HepG2 (cell line): ENCODE results near the gene RNF168. TPM values are rescaled to one million over a fixed set of nuclear protein-coding genes. Genes with fewer than 3 reads are reported as not detected.

Source experiments
- ATAC-seq: fragments of 200-7000 bp; cut with Tn5 transposase; 3 replicates; pipeline ENCODE4 v1.9.1; 2020; ENCODE audit warnings: mild to moderate bottlenecking, moderate library complexity
- BruUV-seq: library from RNA; stranded (reverse); fragments of 400-500 nt; replicated peaks from 2 replicates; lab custom pipeline; 2021; lab: Mats Ljungman, UMichigan
- CTCF ChIA-PET: fragments of 300-600 bp; formaldehyde crosslinking; extraction: SDS; loops from one replicate; lab custom pipeline; 2021; ENCODE audit warnings: low total read pairs, inconsistent platforms, low intra/inter-chr PET ratio; lab: Yijun Ruan, JAX
- POLR2A ChIA-PET: fragments of 350-600 bp; sonication (Branson Sonifier 250); formaldehyde crosslinking; loops from one replicate; lab custom pipeline; 2020; ENCODE audit warnings: antibody characterized with exemption, inconsistent platforms; lab: Yijun Ruan, JAX
- DNase-seq: peaks from one replicate; pipeline ENCODE4 v3.0.0-alpha.2; 2015; ENCODE audit warnings: low spot score
- FAIRE-seq: peaks from 3 replicates; lab custom pipeline; 2011; peaks lifted over from hg19 to GRCh38; lab: Jason Lieb, UNC
- H2AFZ ChIP-seq: one replicate; pipeline ENCODE4 v1.6.1; 2011; ENCODE audit warnings: low read length, inconsistent platforms
- H3K27ac ChIP-seq: fragments of 300-600 bp; 3 replicates; pipeline ENCODE4 v1.8.0; 2011; ENCODE audit warnings: mixed run types, mild to moderate bottlenecking, mixed read lengths, low read length, inconsistent platforms; ENCODE audit not compliant: insufficient read depth; ENCODE audit errors: extremely low read length
- H3K27me3 ChIP-seq, 2 experiments: fragments of 200-600 bp in 1 of 2; 2 replicates in 1 of 2; 3 replicates in 1 of 2; pipeline versions ENCODE4 v1.6.0 to v1.8.0; 2011; ENCODE audit warnings: low read length in 2 of 2, mild to moderate bottlenecking in 2 of 2, moderate library complexity in 2 of 2, inconsistent platforms in 1 of 2; ENCODE audit not compliant: insufficient read depth in 2 of 2, control insufficient read depth in 1 of 2
- H3K36me3 ChIP-seq, 2 experiments: fragments of 200-600 bp in 1 of 2; replicated peaks in 1 of 2; 2 replicates in 1 of 2; 3 replicates in 1 of 2; pipeline versions ENCODE4 v1.5.1 to v1.8.0; 2011; ENCODE audit warnings: low read length in 2 of 2, inconsistent platforms in 1 of 2; ENCODE audit not compliant: insufficient read depth in 2 of 2, control insufficient read depth in 1 of 2
- H3K4me1 ChIP-seq: 2 replicates; pipeline ENCODE4 v1.5.1; 2012; ENCODE audit warnings: low read length, inconsistent platforms; ENCODE audit not compliant: insufficient read depth
- H3K4me2 ChIP-seq: 2 replicates; pipeline ENCODE4 v1.6.0; 2011; ENCODE audit warnings: low read depth, low read length, inconsistent platforms
- H3K4me3 ChIP-seq, 3 experiments: fragments of 200-600 bp in 1 of 3; sonication (generic), shearing (Covaris generic) in 1 of 3; replicated peaks in 1 of 3; 2 replicates each; pipeline ENCODE4 v1.5.1; 2011 to 2016; ENCODE audit warnings: low read length in 3 of 3, inconsistent platforms in 2 of 3, low read depth in 2 of 3, mild to moderate bottlenecking in 2 of 3, control low read depth in 1 of 3, mixed read lengths in 1 of 3; ENCODE audit not compliant: insufficient read depth in 1 of 3
- H3K79me2 ChIP-seq: one replicate; pipeline ENCODE4 v1.6.1; 2011; ENCODE audit warnings: low read length, inconsistent platforms; ENCODE audit not compliant: insufficient read depth
- H3K9ac ChIP-seq: 2 replicates; pipeline ENCODE4 v1.6.0; 2011; ENCODE audit warnings: mild to moderate bottlenecking, low read depth, low read length, inconsistent platforms; ENCODE audit not compliant: insufficient read depth
- H3K9me3 ChIP-seq: 2 replicates; pipeline ENCODE4 v1.5.1; 2012; ENCODE audit warnings: mild to moderate bottlenecking, low read length
- H4K20me1 ChIP-seq: 2 replicates; pipeline ENCODE4 v1.6.0; 2011; ENCODE audit warnings: inconsistent platforms, mild to moderate bottlenecking, low read length, moderate library complexity; ENCODE audit not compliant: insufficient read depth
- ATM ChIP-seq: fragments of 450-650 bp; IDR thresholded peaks from 2 replicates; pipeline ENCODE4 v1.7.1; 2017; ENCODE audit warnings: mild to moderate bottlenecking, borderline replicate concordance
- BCL6 ChIP-seq: IDR thresholded peaks from 2 replicates; pipeline ENCODE4 v1.6.1; 2016; ENCODE audit warnings: missing genetic modification reagents, missing compliant biosample characterization
- EEA1 ChIP-seq: sonication (generic); formaldehyde crosslinking; IDR thresholded peaks from 2 replicates; pipeline ENCODE4 v1.5.1; 2020; ENCODE audit warnings: mild to moderate bottlenecking, missing genetic modification reagents, borderline replicate concordance
- MAZ ChIP-seq, 2 experiments: sonication (generic) in 1 of 2; formaldehyde crosslinking in 1 of 2; IDR thresholded peaks; 2 replicates each; pipeline versions ENCODE4 v1.5.0 to v1.6.1; 2012 to 2020; ENCODE audit warnings: low read depth in 2 of 2, mild to moderate bottlenecking in 2 of 2, borderline replicate concordance in 1 of 2, improper control_type of control experiment in 1 of 2, low read length in 1 of 2, missing genetic modification reagents in 1 of 2, moderate library complexity in 1 of 2
- MTF2 ChIP-seq: sonication (generic); formaldehyde crosslinking; IDR thresholded peaks from 2 replicates; pipeline ENCODE4 v1.5.0; 2020; ENCODE audit warnings: missing genetic modification reagents, borderline replicate concordance
- MYC ChIP-seq: sonication (generic); formaldehyde crosslinking; IDR thresholded peaks from 2 replicates; pipeline ENCODE4 v1.9.0; 2021; ENCODE audit warnings: missing genetic modification reagents, borderline replicate concordance
- RXRB ChIP-seq: IDR thresholded peaks from 2 replicates; pipeline ENCODE4 v1.6.1; 2016; ENCODE audit warnings: borderline replicate concordance, missing genetic modification reagents, missing compliant biosample characterization
- ZMYM4 ChIP-seq: sonication (generic); formaldehyde crosslinking; IDR thresholded peaks from 2 replicates; pipeline ENCODE4 v1.8.1; 2023; ENCODE audit warnings: mild to moderate bottlenecking, missing genetic modification reagents
- ZNF615 ChIP-seq: sonication (generic); formaldehyde crosslinking; IDR thresholded peaks from 2 replicates; pipeline ENCODE4 v1.5.0; 2020; ENCODE audit warnings: mild to moderate bottlenecking, missing genetic modification reagents, borderline replicate concordance
- ZNF75D ChIP-seq: sonication (generic); formaldehyde crosslinking; IDR thresholded peaks from 2 replicates; pipeline ENCODE4 v1.8.1; 2023; ENCODE audit warnings: missing genetic modification reagents, mild to moderate bottlenecking, borderline replicate concordance
- ZNF761 ChIP-seq: sonication (generic); formaldehyde crosslinking; conservative IDR thresholded peaks from 2 replicates; pipeline ENCODE4 v1.4.0; 2020; ENCODE audit warnings: mild to moderate bottlenecking, missing genetic modification reagents
- ZNF792 ChIP-seq: IDR thresholded peaks from 2 replicates; pipeline ENCODE4 v1.6.1; 2016
- WGBS: methylation state at CpG from one replicate; pipeline ENCODE4 v1.1.6; 2017; ENCODE audit warnings: low lambda C conversion rate; 5-methylcytosine and 5-hydroxymethylcytosine counted together
- in situ Hi-C: cut with HindIII; loops from 2 replicates; pipeline ENCODE4 v1.10.0; 2017; ENCODE audit warnings: low pct_unique_long_range_greater_than_20kb; ENCODE audit not compliant: extremely low pct_ligation_motif_present
- intact Hi-C: fragments of 100-400 bp; cut with micrococcal nuclease; formaldehyde crosslinking; loops from one replicate; pipeline ENCODE4 v1.10.0; 2022; ENCODE audit not compliant: unreplicated experiment
- polyA plus RNA-seq, 8 experiments: library from polyadenylated mRNA; depleted of rRNA in 3 of 8; stranded (reverse) in 7 of 8; unstranded in 1 of 8; fragments of >200 nt; fragmentation: Illumina TruSeq in 4 of 8; extraction: Trizol in 4 of 8; gene quantifications; 2 replicates each; pipeline versions ENCODE4 v1.2.1 to v1.2.3, GENCODE V29; 2011 to 2016; ENCODE audit warnings: low read depth in 4 of 8, missing spikeins in 1 of 8, mixed read lengths in 1 of 8; ENCODE audit not compliant: insufficient read depth in 1 of 8
- total RNA-seq, 5 experiments: library from RNA; depleted of rRNA; stranded (reverse); fragments of >200 nt; fragmentation: Illumina TruSeq; extraction: Trizol; gene quantifications; 2 replicates each; pipeline ENCODE4 v1.2.3, GENCODE V29; 2016; ENCODE audit warnings: low read depth in 1 of 5
- TF ChIP-seq, protein P1 (sequence below): sonication (generic); formaldehyde crosslinking; IDR thresholded peaks from 2 replicates; pipeline ENCODE4 v1.8.0; 2022; ENCODE audit warnings: mild to moderate bottlenecking, missing genetic modification reagents; ENCODE audit not compliant: insufficient replicate concordance
- TF ChIP-seq, protein P2 (sequence below): sonication (generic); formaldehyde crosslinking; IDR thresholded peaks from 2 replicates; pipeline ENCODE4 v1.4.0; 2020; ENCODE audit warnings: missing genetic modification reagents
- TF ChIP-seq, protein P3 (sequence below): sonication (generic); formaldehyde crosslinking; conservative IDR thresholded peaks from 2 replicates; pipeline ENCODE4 v1.4.0; 2020; ENCODE audit warnings: missing genetic modification reagents
- TF ChIP-seq, protein P4 (sequence below): sonication (generic); formaldehyde crosslinking; IDR thresholded peaks from 2 replicates; pipeline ENCODE4 v1.4.0; 2020; ENCODE audit warnings: low read depth, mild to moderate bottlenecking, missing genetic modification reagents

The RNF168 gene
- total and polyA plus RNA-seq, 2 of the 13 experiments (the other 11 are each of a cell fraction or from before 2014, with no cell fraction given): 3.7 to 22.9 TPM

DNA sequence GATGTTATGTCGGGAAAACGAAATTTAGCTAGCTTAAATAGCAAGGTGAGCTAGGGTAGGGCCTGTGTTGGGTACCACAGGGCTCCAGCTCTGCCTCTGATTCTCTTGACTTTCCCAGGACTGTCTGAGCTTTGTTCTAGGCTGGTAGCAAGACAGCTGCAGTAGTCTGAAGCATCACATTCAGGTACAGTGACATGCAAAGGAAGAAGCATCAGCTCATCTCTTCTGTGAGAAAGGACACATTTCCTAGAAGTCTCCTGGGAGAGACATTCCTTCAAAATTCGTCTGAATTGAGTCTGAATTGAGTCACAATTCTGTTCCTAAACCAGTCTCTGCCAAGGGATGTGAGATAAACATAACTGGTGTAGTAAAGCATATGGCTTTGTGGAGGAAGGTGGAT, 62.9 kb downstream of the RNF168 start (continued):
- TF ChIP-seq, protein P1, sequence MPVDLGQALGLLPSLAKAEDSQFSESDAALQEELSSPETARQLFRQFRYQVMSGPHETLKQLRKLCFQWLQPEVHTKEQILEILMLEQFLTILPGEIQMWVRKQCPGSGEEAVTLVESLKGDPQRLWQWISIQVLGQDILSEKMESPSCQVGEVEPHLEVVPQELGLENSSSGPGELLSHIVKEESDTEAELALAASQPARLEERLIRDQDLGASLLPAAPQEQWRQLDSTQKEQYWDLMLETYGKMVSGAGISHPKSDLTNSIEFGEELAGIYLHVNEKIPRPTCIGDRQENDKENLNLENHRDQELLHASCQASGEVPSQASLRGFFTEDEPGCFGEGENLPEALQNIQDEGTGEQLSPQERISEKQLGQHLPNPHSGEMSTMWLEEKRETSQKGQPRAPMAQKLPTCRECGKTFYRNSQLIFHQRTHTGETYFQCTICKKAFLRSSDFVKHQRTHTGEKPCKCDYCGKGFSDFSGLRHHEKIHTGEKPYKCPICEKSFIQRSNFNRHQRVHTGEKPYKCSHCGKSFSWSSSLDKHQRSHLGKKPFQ (CRISPR knock-in tag): no peak

DNA sequence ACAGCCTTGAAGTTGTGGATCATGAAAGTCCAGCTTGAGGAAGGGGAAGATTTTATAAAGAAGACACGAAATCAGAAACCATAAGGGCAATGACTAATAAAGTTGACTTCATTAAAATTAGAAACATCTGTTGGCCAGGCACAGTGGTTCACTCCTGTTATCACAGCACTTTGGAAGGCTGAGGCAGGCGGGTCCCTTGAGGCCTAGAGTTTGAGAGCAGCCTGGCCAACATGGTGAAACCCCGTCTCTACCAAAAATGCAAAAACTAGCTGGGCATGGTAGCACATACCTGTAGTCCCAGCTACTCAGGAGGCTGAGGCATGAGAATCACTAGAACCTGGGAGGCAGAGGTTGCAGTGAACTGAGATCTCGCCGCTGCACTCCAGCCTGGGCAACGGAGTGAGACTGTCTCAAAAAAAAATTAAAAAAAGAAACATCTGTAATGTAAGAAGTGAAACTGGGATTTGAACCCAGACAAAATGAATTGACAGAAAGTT, 63.5 kb downstream of the RNF168 start:
- no peak overlapping the region for H3K27ac ChIP-seq
- no TSS peak for BruUV-seq
- ChIA-PET CTCF (no interaction called here), POLR2A (interaction anchor here (0.9 kb wide), 1 partner anchor 8 kb away, joined by 6 read pairs; the partner anchor contains the start of gene UBXN7)
- in situ Hi-C loops (no loop called here), intact Hi-C loops (no loop called here)
- 58% methylated on average over 6 of the region's 6 CpGs for WGBS
- H2AFZ ChIP-seq: no peak overlapping the region
- H3K9ac ChIP-seq: no peak overlapping the region
- no peaks in the 10 kb centered on the region for H3K79me2 ChIP-seq
- no peaks in the 10 kb centered on the region for H4K20me1 ChIP-seq
- DNase-seq (no peak), FAIRE-seq (no peak), ATAC-seq (no peak)
- no peak overlapping the region for H3K4me2 ChIP-seq
- H3K36me3 ChIP-seq: no peaks in the 10 kb centered on the region
- no peaks in the 10 kb centered on the region for H3K9me3 ChIP-seq
- peaks cover 0 to 3% of the 10 kb centered on the region in 2 experiments; a peak in 1 of 5 replicates for H3K27me3 ChIP-seq
- H3K4me1 ChIP-seq: peaks cover 12% of the 10 kb centered on the region
- H3K4me3 ChIP-seq: no peak overlapping the region
- TF ChIP-seq ATM (no peak), MYC (no peak), MAZ (IDR thresholded peaks at IDR 0.05; ENCODE audit: borderline replicate concordance, low read depth, low read length) (no peak), MAZ (CRISPR knock-in tag; IDR thresholded peaks at IDR 0.05; ENCODE audit: low read depth) (no peak), ZNF75D (CRISPR knock-in tag) (no peak), BCL6 (CRISPR knock-in tag) (no peak), EEA1 (CRISPR knock-in tag) (no peak), ZNF792 (CRISPR knock-in tag) (no peak), ZNF615 (CRISPR knock-in tag) (no peak), RXRB (CRISPR knock-in tag) (no peak), ZMYM4 (CRISPR knock-in tag) (no peak), ZNF761 (CRISPR knock-in tag) (no peak), MTF2 (CRISPR knock-in tag) (no peak)
- TF ChIP-seq, protein P2, sequence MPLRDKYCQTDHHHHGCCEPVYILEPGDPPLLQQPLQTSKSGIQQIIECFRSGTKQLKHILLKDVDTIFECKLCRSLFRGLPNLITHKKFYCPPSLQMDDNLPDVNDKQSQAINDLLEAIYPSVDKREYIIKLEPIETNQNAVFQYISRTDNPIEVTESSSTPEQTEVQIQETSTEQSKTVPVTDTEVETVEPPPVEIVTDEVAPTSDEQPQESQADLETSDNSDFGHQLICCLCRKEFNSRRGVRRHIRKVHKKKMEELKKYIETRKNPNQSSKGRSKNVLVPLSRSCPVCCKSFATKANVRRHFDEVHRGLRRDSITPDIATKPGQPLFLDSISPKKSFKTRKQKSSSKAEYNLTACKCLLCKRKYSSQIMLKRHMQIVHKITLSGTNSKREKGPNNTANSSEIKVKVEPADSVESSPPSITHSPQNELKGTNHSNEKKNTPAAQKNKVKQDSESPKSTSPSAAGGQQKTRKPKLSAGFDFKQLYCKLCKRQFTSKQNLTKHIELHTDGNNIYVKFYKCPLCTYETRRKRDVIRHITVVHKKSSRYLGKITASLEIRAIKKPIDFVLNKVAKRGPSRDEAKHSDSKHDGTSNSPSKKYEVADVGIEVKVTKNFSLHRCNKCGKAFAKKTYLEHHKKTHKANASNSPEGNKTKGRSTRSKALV (CRISPR knock-in tag): no peak
- TF ChIP-seq, protein P3, sequence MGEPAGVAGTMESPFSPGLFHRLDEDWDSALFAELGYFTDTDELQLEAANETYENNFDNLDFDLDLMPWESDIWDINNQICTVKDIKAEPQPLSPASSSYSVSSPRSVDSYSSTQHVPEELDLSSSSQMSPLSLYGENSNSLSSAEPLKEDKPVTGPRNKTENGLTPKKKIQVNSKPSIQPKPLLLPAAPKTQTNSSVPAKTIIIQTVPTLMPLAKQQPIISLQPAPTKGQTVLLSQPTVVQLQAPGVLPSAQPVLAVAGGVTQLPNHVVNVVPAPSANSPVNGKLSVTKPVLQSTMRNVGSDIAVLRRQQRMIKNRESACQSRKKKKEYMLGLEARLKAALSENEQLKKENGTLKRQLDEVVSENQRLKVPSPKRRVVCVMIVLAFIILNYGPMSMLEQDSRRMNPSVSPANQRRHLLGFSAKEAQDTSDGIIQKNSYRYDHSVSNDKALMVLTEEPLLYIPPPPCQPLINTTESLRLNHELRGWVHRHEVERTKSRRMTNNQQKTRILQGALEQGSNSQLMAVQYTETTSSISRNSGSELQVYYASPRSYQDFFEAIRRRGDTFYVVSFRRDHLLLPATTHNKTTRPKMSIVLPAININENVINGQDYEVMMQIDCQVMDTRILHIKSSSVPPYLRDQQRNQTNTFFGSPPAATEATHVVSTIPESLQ (CRISPR knock-in tag): no peak
- TF ChIP-seq, protein P4, sequence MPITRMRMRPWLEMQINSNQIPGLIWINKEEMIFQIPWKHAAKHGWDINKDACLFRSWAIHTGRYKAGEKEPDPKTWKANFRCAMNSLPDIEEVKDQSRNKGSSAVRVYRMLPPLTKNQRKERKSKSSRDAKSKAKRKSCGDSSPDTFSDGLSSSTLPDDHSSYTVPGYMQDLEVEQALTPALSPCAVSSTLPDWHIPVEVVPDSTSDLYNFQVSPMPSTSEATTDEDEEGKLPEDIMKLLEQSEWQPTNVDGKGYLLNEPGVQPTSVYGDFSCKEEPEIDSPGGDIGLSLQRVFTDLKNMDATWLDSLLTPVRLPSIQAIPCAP: no peak
